HS-5 (cell line): ENCODE results near the gene A2ML1.
"Not testable (repeated sequence)": the region's sequence is repeated elsewhere in the genome, so short reads cannot be mapped to it uniquely, and the experiment has no call there.

Experiments used
- DNase-seq: peaks from one replicate; pipeline ENCODE4 v3.0.0-alpha.2; 2012; ENCODE audit warnings: low read depth

A2ML1 gene

DNA sequence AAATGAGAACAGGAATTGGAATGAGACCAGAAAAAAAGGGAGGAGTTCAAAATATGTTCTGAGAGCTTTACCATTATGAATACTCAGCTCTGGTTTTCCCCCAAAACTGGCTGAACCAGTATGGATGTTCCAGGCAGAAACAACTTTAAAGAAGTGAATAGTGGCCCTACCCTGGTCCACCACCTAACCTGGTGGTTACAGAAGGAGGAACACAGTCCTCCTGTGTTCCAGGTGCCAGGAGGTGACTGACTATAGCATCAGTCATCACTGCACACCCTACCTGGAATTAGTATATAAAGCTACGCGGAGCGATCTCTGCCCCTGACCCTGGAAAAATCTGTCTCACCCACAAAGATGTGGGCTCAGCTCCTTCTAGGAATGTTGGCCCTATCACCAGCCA lies at the start of gene A2ML1:
TSS of gene A2ML1 (plus strand) at position 324 of the 400 bp plus-strand sequence. CDS start at position 355, 31 bp downstream.
- no peak for DNase-seq

DNA sequence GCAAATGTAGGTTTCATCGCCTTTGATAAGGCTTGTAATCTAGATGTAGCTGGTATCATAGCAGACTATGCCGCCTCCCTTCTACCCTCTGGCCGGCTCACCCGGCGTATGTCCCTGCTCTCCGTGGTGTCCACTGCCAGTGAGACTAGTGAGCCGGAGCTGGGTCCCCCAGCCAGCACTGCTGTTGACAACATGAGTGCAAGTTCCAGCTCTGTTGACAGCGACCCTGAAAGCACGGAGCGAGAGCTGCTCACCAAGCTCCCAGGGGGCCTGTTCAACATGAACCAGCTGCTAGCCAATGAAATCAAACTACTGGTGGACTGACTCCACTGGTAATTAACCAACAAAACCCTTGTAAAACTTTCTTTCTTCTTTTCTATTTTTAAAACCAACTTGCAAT lies 49.0 kb upstream of the A2ML1 start:
- DNase-seq, result no peak

DNA sequence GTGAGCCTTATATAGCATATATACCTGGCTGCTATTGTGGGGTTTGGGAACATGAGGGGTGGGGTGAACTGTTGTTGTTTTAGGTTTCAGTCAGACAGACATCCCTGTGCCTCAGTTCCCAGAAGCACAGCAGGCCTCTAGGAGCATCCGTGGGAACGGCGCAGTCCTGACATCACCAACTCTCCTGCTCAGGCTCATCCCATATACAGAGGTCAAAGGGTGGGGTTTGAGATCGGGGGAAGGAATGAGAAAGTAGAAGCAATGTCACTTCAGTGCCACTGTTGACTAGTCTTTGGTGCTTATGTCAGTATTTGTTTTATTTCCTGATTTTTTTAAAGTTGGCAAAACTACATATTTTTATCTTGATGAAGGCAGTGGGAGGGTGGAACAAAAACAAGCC lies 43.1 kb upstream of the A2ML1 start:
- no peak for DNase-seq

DNA sequence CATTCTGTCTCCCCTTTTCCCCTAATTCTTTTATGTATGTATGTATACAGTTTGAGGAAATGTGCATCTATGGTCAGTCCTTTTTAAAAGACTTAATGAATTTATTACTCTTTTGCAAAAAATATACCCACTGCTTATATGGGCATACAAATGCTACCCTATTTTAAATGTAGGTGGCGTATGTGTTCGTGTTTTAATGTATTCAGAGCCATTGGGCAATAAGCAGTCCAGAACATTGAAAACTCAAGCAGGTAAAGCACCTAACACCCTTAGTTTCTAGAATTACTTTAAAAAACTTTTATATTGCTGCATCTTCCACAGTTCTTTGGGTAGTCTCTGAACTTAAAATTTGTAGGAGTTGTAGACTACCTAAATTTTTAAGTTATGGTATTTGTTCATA lies 42.6 kb upstream of the A2ML1 start:
- no peak for DNase-seq

- DNase-seq, result no peak
These were observed 42.0 kb upstream of the A2ML1 start for GRCh38 chr12:8780389-8780788.

GRCh38 chr12:8781381-8782127 lies 40.9 kb upstream of the A2ML1 start:
- no peak for DNase-seq

GRCh38 chr12:8784290-8784888 lies 38.0 kb upstream of the A2ML1 start:
- DNase-seq, result no peak

- no peak for DNase-seq
These were observed 36.9 kb upstream of the A2ML1 start for GRCh38 chr12:8785499-8785898.

- not testable (repeated sequence) for DNase-seq
These were observed 35.2 kb upstream of the A2ML1 start for GRCh38 chr12:8787206-8787605.

GRCh38 chr12:8788706-8789105 lies 33.7 kb upstream of the A2ML1 start:
- not testable (repeated sequence) for DNase-seq

- not testable (repeated sequence) for DNase-seq
These were observed 32.9 kb upstream of the A2ML1 start for GRCh38 chr12:8789341-8790013.

GRCh38 chr12:8793226-8793625 lies 29.2 kb upstream of the A2ML1 start:
- DNase-seq, result not testable (repeated sequence)

DNA sequence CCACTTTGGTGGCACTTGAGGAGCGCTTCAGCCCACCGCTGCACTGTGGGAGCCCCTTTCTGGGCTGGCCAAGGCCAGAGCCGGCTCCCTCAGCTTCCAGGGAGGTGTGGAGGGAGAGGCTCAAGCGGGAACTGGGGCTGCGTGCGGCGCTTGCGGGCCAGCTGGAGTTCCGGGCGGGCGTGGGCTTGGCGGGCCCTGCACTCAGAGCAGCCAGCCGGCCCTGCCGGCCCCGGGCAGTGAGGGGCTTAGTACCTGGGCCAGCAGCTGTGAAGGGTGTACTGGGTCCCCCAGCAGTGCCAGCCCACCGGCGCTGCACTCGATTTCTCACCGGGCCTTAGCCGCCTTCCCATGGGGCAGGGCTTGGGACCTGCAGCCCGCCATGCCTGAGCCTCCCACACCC lies 27.8 kb upstream of the A2ML1 start:
- DNase-seq, result not testable (repeated sequence)

DNA sequence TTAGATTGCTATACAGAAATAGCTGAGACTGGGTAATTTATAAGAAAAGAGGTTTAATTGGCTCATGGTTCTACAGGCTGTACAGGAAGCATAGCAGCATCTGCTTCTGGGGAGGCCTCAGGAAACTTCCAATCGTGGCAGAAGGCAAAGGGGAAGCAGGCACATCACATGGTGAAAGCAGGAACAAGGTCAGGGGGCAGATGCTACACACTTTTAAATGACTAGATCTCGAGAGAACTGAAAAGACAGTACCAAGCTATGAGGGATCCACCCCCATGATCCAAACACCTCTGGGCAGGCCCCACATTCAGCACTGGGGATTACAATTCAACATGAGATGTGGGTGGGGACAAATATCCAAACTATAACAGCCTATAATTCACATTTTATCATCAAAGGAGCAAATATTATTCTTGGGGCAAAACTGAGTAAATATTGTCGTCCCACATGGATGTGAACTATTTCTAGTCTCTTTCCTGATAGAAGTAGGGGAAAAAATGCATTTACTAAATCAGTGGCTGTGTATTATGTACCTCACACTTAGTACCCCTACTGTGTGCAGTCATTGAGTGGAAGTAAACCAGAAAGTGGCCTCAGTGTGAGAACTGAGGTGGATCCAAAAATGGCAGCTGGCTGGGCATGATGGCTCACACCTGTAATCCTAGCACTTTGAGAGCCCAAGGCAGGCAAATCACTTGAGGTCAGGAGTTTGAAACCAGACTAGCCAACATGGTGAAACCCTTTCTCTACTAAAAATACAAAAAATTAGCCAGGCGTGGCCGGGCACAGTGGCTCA lies 25.4 kb upstream of the A2ML1 start:
- no peak for DNase-seq

DNA sequence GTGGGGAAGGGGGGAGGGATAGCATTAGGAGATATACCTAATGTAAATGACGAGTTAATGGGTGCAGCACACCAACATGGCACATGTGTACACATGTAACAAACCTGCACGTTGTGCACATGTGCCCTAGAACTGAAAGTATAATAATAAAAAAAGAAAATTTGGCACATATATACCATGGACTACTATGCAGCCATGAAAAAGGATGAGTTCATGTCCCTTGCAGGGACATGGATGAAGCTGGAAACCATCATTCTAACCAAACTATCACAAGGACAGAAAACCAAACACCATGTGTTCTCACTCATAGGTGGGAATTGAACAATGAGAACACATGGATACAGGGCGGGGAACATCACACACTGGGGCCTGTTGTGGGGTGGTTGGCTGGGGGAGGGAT lies 21.2 kb upstream of the A2ML1 start:
- DNase-seq, result not testable (repeated sequence)

DNA sequence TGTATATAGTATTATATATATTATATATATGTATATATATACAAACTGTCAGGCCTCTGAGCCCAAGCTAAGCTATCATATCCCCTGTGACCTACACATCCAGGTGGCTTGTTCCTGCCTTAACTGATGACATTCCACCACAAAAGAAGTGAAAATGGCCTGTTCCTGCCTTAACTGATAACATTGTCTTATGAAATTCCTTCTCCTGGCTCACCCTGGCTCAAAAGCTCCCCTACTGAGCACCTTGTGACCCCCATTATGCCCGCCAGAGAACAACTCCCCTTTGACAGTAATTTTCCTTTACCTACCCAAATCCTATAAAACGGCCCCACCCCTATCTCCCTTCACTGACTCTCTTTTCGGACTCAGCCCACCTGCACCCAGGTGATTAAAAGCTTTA lies 17.6 kb upstream of the A2ML1 start:
- not testable (repeated sequence) for DNase-seq

- not testable (repeated sequence) for DNase-seq
These were observed 16.9 kb upstream of the A2ML1 start for GRCh38 chr12:8805487-8805886.

GRCh38 chr12:8807084-8807483 lies 15.3 kb upstream of the A2ML1 start:
- DNase-seq, result not testable (repeated sequence)

GRCh38 chr12:8810112-8810511 lies 12.3 kb upstream of the A2ML1 start:
- DNase-seq, result not testable (repeated sequence)

DNA sequence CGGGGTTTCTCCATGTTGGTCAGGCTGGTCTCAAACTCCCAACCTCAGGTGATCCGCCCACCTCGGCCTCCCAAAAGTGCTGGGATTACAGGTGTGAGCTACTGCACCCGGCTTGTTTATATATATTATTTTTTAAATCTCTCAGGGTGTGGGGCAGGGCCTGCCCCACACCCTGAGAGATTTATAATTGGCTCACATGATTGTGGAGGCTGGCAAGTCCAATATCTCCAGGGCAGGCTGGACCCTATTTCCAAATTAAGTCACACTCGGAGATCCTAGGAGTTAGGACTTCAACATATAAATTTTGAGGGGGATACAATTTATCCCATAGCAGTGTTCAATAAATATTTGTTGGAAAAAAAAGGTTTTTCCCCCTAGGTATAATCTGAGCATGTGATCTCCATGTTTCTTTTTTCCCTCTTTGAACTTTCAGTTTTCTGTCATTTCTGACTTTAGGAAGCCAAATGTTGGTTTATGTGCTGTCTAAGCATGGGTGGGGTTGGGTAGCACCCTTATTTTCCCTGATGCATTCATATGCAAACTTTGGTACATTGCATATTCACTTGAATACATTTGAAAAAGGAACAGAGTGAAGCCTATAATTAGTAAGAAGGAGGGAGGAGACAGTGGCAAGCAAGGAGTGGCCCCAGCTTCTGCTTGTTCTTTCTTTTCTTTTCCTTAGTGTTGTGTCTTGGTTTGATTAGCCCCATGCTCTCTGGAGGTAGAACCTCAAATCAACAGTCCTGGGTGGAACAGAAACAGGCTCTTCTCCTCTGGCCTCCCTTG lies 8.7 kb upstream of the A2ML1 start:
- no peak for DNase-seq

DNA sequence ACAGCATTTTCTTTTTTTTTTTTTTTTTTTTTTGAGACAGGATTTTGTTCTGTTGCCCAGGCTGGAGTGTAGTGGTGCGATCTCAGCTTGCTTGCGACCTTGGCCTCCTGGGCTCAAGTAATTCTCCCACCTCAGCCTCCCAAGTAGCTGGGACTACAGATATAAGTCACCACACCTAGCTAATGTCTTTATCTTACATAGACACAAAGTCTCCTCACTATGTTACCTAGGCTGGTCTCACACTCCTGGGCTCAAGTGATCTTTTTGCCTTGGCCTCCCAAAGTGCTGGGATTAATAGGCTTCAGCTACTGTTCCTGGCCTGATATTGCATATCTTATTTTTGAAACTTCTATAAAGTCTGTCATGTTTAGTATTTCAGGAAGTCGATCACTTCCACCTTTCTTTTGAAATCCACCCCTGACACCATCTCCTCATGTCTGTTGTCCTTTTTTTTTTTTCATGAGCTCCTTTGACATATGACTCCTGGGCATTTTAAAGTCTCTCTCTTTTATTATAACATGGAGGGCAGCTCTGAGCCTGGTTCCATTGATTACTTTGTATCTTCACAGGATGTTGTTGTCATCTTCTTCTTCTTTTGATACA lies 5.9 kb upstream of the A2ML1 start:
- DNase-seq, result no peak
